Measurements from ENCODE around the gene GSTM3. TPM values are rescaled to one million over a fixed set of nuclear protein-coding genes. Genes with fewer than 3 reads are reported as not detected.

GSTM3 gene
- total RNA-seq (2011; cell fraction: chromatin; rRNA removed; ENCODE audit: low replicate concordance) = 1.2 and 1.8 TPM in 2 replicates
- total RNA-seq (2011; cell fraction: nucleolus; rRNA removed) = 1.1 and 2.7 TPM in 2 replicates
- 1.8 and 2.6 TPM in 2 replicates for total RNA-seq (2011; cell fraction: nucleoplasm; rRNA removed)
- 2.3 and 4.3 TPM in 2 replicates for total RNA-seq (2014; rRNA removed)
- 5.5 and 7.2 TPM in 2 replicates for total RNA-seq (2014; rRNA removed; fragmentation: Illumina TruSeq; extraction: Trizol)
- total RNA-seq (2015; rRNA removed; fragmentation: Illumina TruSeq; extraction: Trizol) = 4.1 and 4.5 TPM in 2 replicates
- total RNA-seq (2021) = 3.9 and 5.7 TPM in 2 replicates
- 17.5 and 22.3 TPM in 2 replicates for polyA plus RNA-seq (2011; rRNA removed)
- polyA plus RNA-seq (2011; cell fraction: cytosol; rRNA removed) = 10.2 and 17.2 TPM in 2 replicates
- 5.5 and 10.1 TPM in 2 replicates for polyA plus RNA-seq (2011; cell fraction: nucleus; rRNA removed)
- 10.9 and 11.4 TPM in 2 replicates for polyA plus RNA-seq (2012)
- 8.9 and 9.5 TPM in 2 replicates for polyA plus RNA-seq (2014; fragmentation: Illumina TruSeq; extraction: Trizol)
- polyA plus RNA-seq (2014; fragmentation: Nextera tagmentation; extraction: Ambion mirVana) = 10 to 100 TPM; 23.1 to 24.5 TPM
- polyA plus RNA-seq (2014; rRNA removed) = 8.9 and 9.4 TPM in 2 replicates
- 8.5 and 12.1 TPM in 2 replicates for polyA minus RNA-seq (2011; rRNA and poly(A)+ RNA removed)
- 2.6 and 5.3 TPM in 2 replicates for polyA minus RNA-seq (2011; cell fraction: cytosol; rRNA and poly(A)+ RNA removed)
- polyA minus RNA-seq (2011; cell fraction: nucleus; rRNA and poly(A)+ RNA removed) = 1.2 and 3.3 TPM in 2 replicates
- Bru-seq, nascent RNA = percentile 43 among the genes with signal in this experiment
- BruChase-seq, experiment 1, labeled RNA remaining after a 2-hour chase = percentile 35 among the genes with signal in this experiment
- BruChase-seq, experiment 2, labeled RNA remaining after a 6-hour chase = percentile 33 among the genes with signal in this experiment
- long read RNA-seq, experiment 1, full-length matches to known transcripts = 2 of 3 reads
- long read RNA-seq, experiment 1, partial matches to known transcripts = 1 of 3 reads
- long read RNA-seq, experiment 1, other reads (novel, unspliced or antisense) = 0 of 3 reads
- long read RNA-seq, experiment 2, full-length matches to known transcripts = 4 of 4 reads
- long read RNA-seq, experiment 2, partial matches to known transcripts = 0 of 4 reads
- long read RNA-seq, experiment 2, other reads (novel, unspliced or antisense) = 0 of 4 reads
- long read RNA-seq, experiment 3, full-length matches to known transcripts = 1 of 2 reads
- long read RNA-seq, experiment 3, partial matches to known transcripts = 0 of 2 reads
- long read RNA-seq, experiment 3, other reads (novel, unspliced or antisense) = 1 of 2 reads

GRCh38 chr1:109740615-109741373 is at the start of gene GSTM3:
Gene GSTM3 (minus strand): TSS chr1:109741038. CDS start chr1:109740287, 751 bp downstream.
- DNase-seq (ENCODE audit: extremely low read depth in 1 of 4, low spot score in 3 of 4) = no peak
- WGBS (ENCODE audit: insufficient coverage, low coverage, missing lambda C conversion rate) = 18% methylated on average over 10 of the region's 10 CpGs
- POLR2A ChIA-PET = interaction anchor here (0.6 kb wide), 1 partner anchor 74 kb away, joined by 3 read pairs; no protein-coding TSS in a partner anchor
- no peaks in the 10 kb centered on the region for H3K9me3 ChIP-seq (replicated peaks; ENCODE audit: control insufficient read depth, insufficient read depth, low read depth, low read length)
- H3K36me3 ChIP-seq (ENCODE audit: control insufficient read depth, insufficient read depth, low read length) = no peaks in the 10 kb centered on the region
- no peak within 1 kb of the TSS; the same call in 2 of the 3 replicates for H3K27ac ChIP-seq (ENCODE audit: extremely low read depth, low read depth, low read length)
- peak within 1 kb of the TSS; percentile 34 for H3K4me3 ChIP-seq
- peak; percentile 47 for ATAC-seq
- no peaks in the 10 kb centered on the region for H4K20me1 ChIP-seq (replicated peaks; ENCODE audit: control insufficient read depth, insufficient read depth, low read length)
- no peaks in the 10 kb centered on the region for H3K9me1 ChIP-seq (ENCODE audit: control insufficient read depth, insufficient read depth, low read length)
- peak within 1 kb of the TSS; percentile 30 to 50; a peak in 3 of 4 replicates for H3K9ac ChIP-seq (ENCODE audit: insufficient read depth in 1 of 2, low read depth in 2 of 2, low read length in 2 of 2)
- no peaks in the 10 kb centered on the region for H3K79me2 ChIP-seq (ENCODE audit: control insufficient read depth, insufficient read depth, low read length)
- peak within 1 kb of the TSS; percentile 39 for H3K4me2 ChIP-seq (ENCODE audit: insufficient read depth, low read length)
- peak within 1 kb of the TSS; percentile 87 for H2AFZ ChIP-seq (ENCODE audit: low read depth, low read length)
- no TSS peak for BruUV-seq (replicated peaks)
- CTCF ChIA-PET (ENCODE audit: low intra/inter-chr PET ratio) = no interaction called here
- in situ Hi-C loops (cut with MboI) = no loop called here
- peaks cover 7 to 8% of the 10 kb centered on the region in 2 experiments; a peak in 3 of 5 replicates for H3K27me3 ChIP-seq (ENCODE audit: control insufficient read depth in 2 of 2, insufficient read depth in 2 of 2, low read length in 2 of 2)
- no peak for FAIRE-seq
- H3K4me1 ChIP-seq (replicated peaks in 1 of 2; ENCODE audit: control insufficient read depth in 2 of 2, insufficient read depth in 2 of 2, low read length in 2 of 2) = peaks cover 0 to 12% of the 10 kb centered on the region in 2 experiments; a peak in 2 of 5 replicates
- intact Hi-C loops (cut with micrococcal nuclease) = no loop called here
- no peak for TF ChIP-seq GATAD2A (IDR thresholded peaks at IDR 0.05)
- peak; percentile 26; the same call in 1 of the 2 replicates for TF ChIP-seq PKNOX1 (IDR thresholded peaks at IDR 0.05)
- peak in 1 of 2 experiments; percentile 26; a peak in 1 of 4 replicates for TF ChIP-seq TRIM24 (IDR thresholded peaks at IDR 0.05)
- TF ChIP-seq RFX1 (IDR thresholded peaks at IDR 0.05) = no peak
- no peak for TF ChIP-seq IRF9 (tag; IDR thresholded peaks at IDR 0.05)
- peak; percentile 60 for TF ChIP-seq ZNF316 (IDR thresholded peaks at IDR 0.05)
- no peak for TF ChIP-seq E4F1 (CRISPR knock-in tag; IDR thresholded peaks at IDR 0.05; ENCODE audit: borderline replicate concordance)
- no peak for TF ChIP-seq BCL6 (CRISPR knock-in tag; IDR thresholded peaks at IDR 0.05)
- TF ChIP-seq HNRNPL (IDR thresholded peaks at IDR 0.05; ENCODE audit: low read depth, low read length) = no peak
- TF ChIP-seq TRIM28 (IDR thresholded peaks at IDR 0.05) = 0 out of 2 replicates have a peak, but pooled peaks have one; percentile 33
- no peak for TF ChIP-seq HDAC3 (IDR thresholded peaks at IDR 0.05; ENCODE audit: borderline replicate concordance, partially characterized antibody)
- no peak for TF ChIP-seq DMBX1 (CRISPR knock-in tag; IDR thresholded peaks at IDR 0.05; ENCODE audit: borderline replicate concordance)
- no peak for TF ChIP-seq XRCC5 (IDR thresholded peaks at IDR 0.05; ENCODE audit: low read depth, low read length)
